GM23338 (cell line): Measurements from ENCODE around the gene GPHN. TPM values are rescaled to one million over a fixed set of nuclear protein-coding genes. Genes with fewer than 3 reads are reported as not detected.

ENCODE experiments used
- ATAC-seq: fragments of 200-7000 bp; cut with Tn5 transposase; 3 replicates; pipeline ENCODE4 v1.9.1; 2020
- DNase-seq: peaks from one replicate; pipeline ENCODE4 v3.0.0-alpha.2; 2015; ENCODE audit warnings: low spot score
- H2AFZ ChIP-seq: fragments of 200-600 bp; sonication (generic); 2 replicates; pipeline ENCODE4 v1.8.0; 2016; ENCODE audit warnings: antibody characterized with exemption, mild to moderate bottlenecking, moderate library complexity
- H3F3A ChIP-seq: fragments of 200-600 bp; sonication (generic); replicated peaks from 2 replicates; pipeline ENCODE4 v1.8.0; 2017; ENCODE audit warnings: antibody characterized with exemption, mixed run types, low read depth
- H3K27ac ChIP-seq: fragments of 200-600 bp; sonication (generic); 2 replicates; pipeline ENCODE4 v1.6.1; 2016; ENCODE audit warnings: low read depth
- H3K27me3 ChIP-seq: fragments of 200-600 bp; sonication (generic); 2 replicates; pipeline ENCODE4 v1.8.0; 2016; ENCODE audit warnings: mild to moderate bottlenecking, mixed run types, moderate library complexity; ENCODE audit not compliant: insufficient read depth
- H3K36me3 ChIP-seq: fragments of 200-600 bp; sonication (generic); 2 replicates; pipeline ENCODE4 v1.8.0; 2016; ENCODE audit warnings: mild to moderate bottlenecking; ENCODE audit not compliant: insufficient read depth
- H3K4me1 ChIP-seq: fragments of 200-600 bp; sonication (generic); 2 replicates; pipeline ENCODE4 v1.8.0; 2016; ENCODE audit warnings: mild to moderate bottlenecking, moderate library complexity; ENCODE audit not compliant: insufficient read depth
- H3K4me2 ChIP-seq: fragments of 200-600 bp; sonication (generic); 2 replicates; pipeline ENCODE4 v1.7.1; 2017; ENCODE audit warnings: mixed run types
- H3K4me3 ChIP-seq: fragments of 200-600 bp; sonication (generic); 2 replicates; pipeline ENCODE4 v1.6.1; 2016; ENCODE audit warnings: mixed run types
- H3K79me2 ChIP-seq: fragments of 200-600 bp; sonication (generic); replicated peaks from 2 replicates; pipeline ENCODE4 v1.8.0; 2017; ENCODE audit warnings: mild to moderate bottlenecking; ENCODE audit not compliant: insufficient read depth
- H3K9me2 ChIP-seq: fragments of 200-600 bp; sonication (generic); 2 replicates; pipeline ENCODE4 v1.8.0; 2017; ENCODE audit not compliant: insufficient read depth
- H4K20me1 ChIP-seq: fragments of 200-600 bp; sonication (generic); replicated peaks from 2 replicates; pipeline ENCODE4 v1.8.0; 2017; ENCODE audit warnings: mild to moderate bottlenecking; ENCODE audit not compliant: insufficient read depth
- H3K27ac Mint-ChIP-seq: 2 replicates; pipeline ENCODE4 v1.8.0; 2020; ENCODE audit warnings: inconsistent platforms, mild to moderate bottlenecking, moderate library complexity, mixed read lengths
- H3K27me3 Mint-ChIP-seq: 3 replicates; pipeline ENCODE4 v1.8.0; 2022; ENCODE audit warnings: low read depth, mild to moderate bottlenecking, moderate library complexity, mixed read lengths, inconsistent platforms; ENCODE audit not compliant: insufficient read depth, poor library complexity
- H3K36me3 Mint-ChIP-seq: 3 replicates; pipeline ENCODE4 v1.8.0; 2021; ENCODE audit warnings: low read depth, mild to moderate bottlenecking, inconsistent platforms, moderate library complexity, mixed read lengths
- H3K4me1 Mint-ChIP-seq: 3 replicates; pipeline ENCODE4 v1.8.0; 2020; ENCODE audit warnings: mild to moderate bottlenecking, inconsistent platforms, mixed read lengths
- H3K4me3 Mint-ChIP-seq: 3 replicates; pipeline ENCODE4 v1.8.0; 2021; ENCODE audit warnings: moderate library complexity, mild to moderate bottlenecking, inconsistent platforms, mixed read lengths
- H3K9me3 Mint-ChIP-seq: 3 replicates; pipeline ENCODE4 v1.8.0; 2020; ENCODE audit warnings: moderate library complexity, mild to moderate bottlenecking, inconsistent platforms, mixed read lengths
- ETS1 ChIP-seq: IDR thresholded peaks from 2 replicates; pipeline ENCODE4 v1.6.1; 2016; ENCODE audit warnings: antibody characterized with exemption
- EZH2phosphoT487 ChIP-seq: fragments of 200-600 bp; sonication (generic); IDR thresholded peaks from one replicate; pipeline ENCODE4 v1.8.1; 2018; ENCODE audit warnings: antibody characterized with exemption; ENCODE audit not compliant: unreplicated experiment
- JUNB ChIP-seq: IDR thresholded peaks from one replicate; pipeline ENCODE4 v1.6.1; 2016; ENCODE audit warnings: antibody characterized with exemption; ENCODE audit not compliant: unreplicated experiment
- POLR2AphosphoS5 ChIP-seq: IDR thresholded peaks from 2 replicates; pipeline ENCODE4 v1.6.1; 2016; ENCODE audit warnings: antibody characterized with exemption, low read depth
- REST ChIP-seq: IDR thresholded peaks from one replicate; pipeline ENCODE4 v1.6.1; 2018; ENCODE audit warnings: antibody characterized with exemption; ENCODE audit not compliant: unreplicated experiment
- STAT1 ChIP-seq: IDR thresholded peaks from one replicate; pipeline ENCODE4 v1.6.1; 2016; ENCODE audit warnings: antibody characterized with exemption; ENCODE audit not compliant: unreplicated experiment
- ZNF331 ChIP-seq: fragments of 250-450 bp; sonication (Bioruptor Pico); IDR thresholded peaks from 2 replicates; pipeline ENCODE4 v1.5.0; 2020; ENCODE audit warnings: low read depth, mild to moderate bottlenecking, moderate library complexity
- polyA plus RNA-seq: library from polyadenylated mRNA; unstranded; fragments of >200 nt; fragmentation: Nextera tagmentation; extraction: Ambion mirVana; gene quantifications from 2 replicates; pipeline ENCODE4 v1.2.1, GENCODE V29; 2016
- total RNA-seq: library from RNA; depleted of rRNA; stranded (reverse); fragments of >200 nt; shearing (Covaris generic); gene quantifications from 2 replicates; pipeline ENCODE4 v1.2.3, GENCODE V29; 2014

The GPHN gene
- total and polyA plus RNA-seq, 2 experiments from 2014 or later = 17.6 to 20.6 TPM

- TF ChIP-seq EZH2phosphoT487 = no peak
Measured at GRCh38 chr14:66487164-66487563, 20.8 kb upstream of the GPHN start (continued).

- H3K4me1 Mint-ChIP-seq = 0 out of 3 replicates have a peak, but pooled peaks cover under 1% of the 10 kb centered on the region
- no peak overlapping the region for H3K27ac Mint-ChIP-seq
- H3K9me3 Mint-ChIP-seq = no peaks in the 10 kb centered on the region
- no peak overlapping the region for H3K4me3 Mint-ChIP-seq
- H4K20me1 ChIP-seq = no peaks in the 10 kb centered on the region
- no peaks in the 10 kb centered on the region for H3K4me1 ChIP-seq
- no peaks in the 10 kb centered on the region for H3K79me2 ChIP-seq
- no peaks in the 10 kb centered on the region for H3K36me3 Mint-ChIP-seq
- TF ChIP-seq ETS1 (no peak), POLR2AphosphoS5 (no peak)
- H3K27me3 Mint-ChIP-seq = peaks cover 2% of the 10 kb centered on the region
- H3K27ac ChIP-seq = no peak overlapping the region
- H3K36me3 ChIP-seq = no peaks in the 10 kb centered on the region
- no peaks in the 10 kb centered on the region for H3K27me3 ChIP-seq
- H3K4me3 ChIP-seq = no peak overlapping the region
- ATAC-seq = no peak
- H3K9me2 ChIP-seq = no peaks in the 10 kb centered on the region
- no peaks in the 10 kb centered on the region for H3F3A ChIP-seq
- no peak overlapping the region for H3K4me2 ChIP-seq
- H2AFZ ChIP-seq = no peak overlapping the region
- no peak for DNase-seq
Measured at GRCh38 chr14:66490143-66491111, 17.5 kb upstream of the GPHN start.

- no peak overlapping the region for H3K4me3 Mint-ChIP-seq
- no peaks in the 10 kb centered on the region for H3K36me3 Mint-ChIP-seq
- Histone ChIP-seq H2AFZ (no peak overlapping the region), H3K27me3 (no peaks in the 10 kb centered on the region), H3K4me1 (no peaks in the 10 kb centered on the region), H3K4me2 (no peak overlapping the region), H3K79me2 (no peaks in the 10 kb centered on the region), H3K27ac (no peak overlapping the region), H3K9me2 (no peaks in the 10 kb centered on the region), H3K36me3 (no peaks in the 10 kb centered on the region), H4K20me1 (no peaks in the 10 kb centered on the region), H3K4me3 (no peak overlapping the region), H3F3A (no peaks in the 10 kb centered on the region)
- H3K9me3 Mint-ChIP-seq = no peaks in the 10 kb centered on the region
- no peak for ATAC-seq
- H3K27me3 Mint-ChIP-seq = peaks cover 3% of the 10 kb centered on the region
- H3K4me1 Mint-ChIP-seq = peaks cover 5% of the 10 kb centered on the region; the same call in 1 of the 3 replicates
- TF ChIP-seq ETS1 (no peak), STAT1 (no peak), JUNB (no peak), REST (no peak), ZNF331 (no peak), POLR2AphosphoS5 (no peak)
- DNase-seq = no peak
- H3K27ac Mint-ChIP-seq = no peak overlapping the region
Measured at GRCh38 chr14:66493750-66494149, 14.2 kb upstream of the GPHN start.
